DOHH2 (cell line): ENCODE measurements around the gene SF3B3.
"Not testable (repeated sequence)": the region's sequence is repeated elsewhere in the genome, so short reads cannot be mapped to it uniquely, and the experiment has no call there.

Experiments
- H3F3A ChIP-seq: fragments of 200-600 bp; sonication (generic), shearing (Covaris generic); 2 replicates; pipeline ENCODE4 v1.6.0; 2016; ENCODE audit warnings: antibody characterized with exemption, mild to moderate bottlenecking; ENCODE audit not compliant: control insufficient read depth, insufficient read depth
- H3K27ac ChIP-seq: fragments of 200-600 bp; sonication (generic); 2 replicates; pipeline ENCODE4 v1.5.1; 2014; ENCODE audit warnings: low read depth, mild to moderate bottlenecking, low read length, moderate library complexity
- H3K27me3 ChIP-seq: fragments of 200-600 bp; sonication (generic); 2 replicates; pipeline ENCODE4 v1.6.1; 2014; ENCODE audit warnings: mild to moderate bottlenecking, low read length, mixed read lengths; ENCODE audit not compliant: control insufficient read depth
- H3K36me3 ChIP-seq: fragments of 200-600 bp; sonication (generic); 2 replicates; pipeline ENCODE4 v1.6.1; 2014; ENCODE audit warnings: mild to moderate bottlenecking, low read length, moderate library complexity, mixed read lengths; ENCODE audit not compliant: control insufficient read depth
- H3K4me1 ChIP-seq: fragments of 200-600 bp; sonication (generic); 2 replicates; pipeline ENCODE4 v1.6.1; 2014; ENCODE audit warnings: mild to moderate bottlenecking, low read length, mixed read lengths; ENCODE audit not compliant: control insufficient read depth
- H3K4me2 ChIP-seq: fragments of 200-600 bp; sonication (generic); 2 replicates; pipeline ENCODE4 v1.6.0; 2014; ENCODE audit warnings: mild to moderate bottlenecking, low read length, moderate library complexity
- H3K4me3 ChIP-seq: fragments of 200-600 bp; sonication (generic); 2 replicates; pipeline ENCODE4 v1.5.1; 2014; ENCODE audit warnings: mild to moderate bottlenecking, low read length, mixed read lengths
- H3K79me2 ChIP-seq: fragments of 200-600 bp; sonication (generic); 2 replicates; pipeline ENCODE4 v1.6.1; 2014; ENCODE audit warnings: mild to moderate bottlenecking, low read length, mixed read lengths; ENCODE audit not compliant: control insufficient read depth
- H3K9me2 ChIP-seq: fragments of 200-600 bp; sonication (generic); replicated peaks from 2 replicates; pipeline ENCODE4 v1.6.1; 2014; ENCODE audit warnings: mild to moderate bottlenecking, low read length, mixed read lengths; ENCODE audit not compliant: control insufficient read depth
- H3K9me3 ChIP-seq: fragments of 200-600 bp; sonication (generic); 2 replicates; pipeline ENCODE4 v1.6.1; 2014; ENCODE audit warnings: antibody characterized with exemption, low read length, mixed read lengths; ENCODE audit not compliant: control insufficient read depth, insufficient read depth
- H4K20me1 ChIP-seq: fragments of 200-600 bp; sonication (generic); 2 replicates; pipeline ENCODE4 v1.6.0; 2014; ENCODE audit warnings: low read depth, mild to moderate bottlenecking, antibody characterized with exemption, low read length, moderate library complexity; ENCODE audit not compliant: control insufficient read depth, insufficient read depth
- EZH2phosphoT487 ChIP-seq: fragments of 200-600 bp; sonication (generic); IDR thresholded peaks from 2 replicates; pipeline ENCODE4 v1.6.1; 2017; ENCODE audit warnings: borderline replicate concordance, mild to moderate bottlenecking, antibody characterized with exemption, low read length, moderate library complexity, mixed read lengths
- TF ChIP-seq, protein P1 (sequence below): fragments of 200-600 bp; sonication (generic); IDR thresholded peaks from one replicate; pipeline ENCODE4 v1.5.1; 2014; ENCODE audit warnings: antibody characterized with exemption, mild to moderate bottlenecking, low read depth, low read length; ENCODE audit not compliant: poor library complexity, severe bottlenecking

The SF3B3 gene

DNA sequence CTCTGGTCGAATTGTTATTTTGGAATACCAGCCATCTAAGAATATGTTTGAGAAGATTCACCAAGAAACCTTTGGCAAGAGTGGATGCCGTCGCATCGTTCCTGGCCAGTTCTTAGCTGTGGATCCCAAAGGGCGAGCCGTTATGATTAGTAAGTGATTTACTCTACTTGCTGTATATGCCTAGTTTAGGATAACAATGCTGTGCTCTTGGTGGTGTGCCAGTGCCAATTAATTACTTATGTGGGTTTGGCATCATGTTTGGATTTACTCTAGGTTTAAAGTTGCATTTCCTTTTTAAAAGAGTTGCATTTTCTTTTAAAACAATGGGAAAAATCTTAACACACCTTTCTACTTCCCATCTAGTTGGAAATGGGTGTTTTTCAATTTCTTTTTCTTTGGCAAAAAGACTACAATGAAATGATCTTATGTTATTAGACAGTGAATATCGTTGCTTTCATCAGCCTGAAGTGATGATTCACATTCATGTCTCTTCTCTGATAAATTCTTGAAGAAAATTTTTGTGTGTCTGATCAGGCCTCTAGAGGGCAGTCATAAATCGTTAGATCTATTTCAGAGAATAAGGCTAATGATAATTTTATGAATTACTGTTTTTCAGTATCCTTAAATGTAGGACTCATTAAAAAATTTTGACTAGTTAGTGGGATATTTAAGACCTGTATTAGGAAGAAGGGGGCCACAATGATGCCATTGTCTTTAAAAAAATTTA is 5.6 kb downstream of the SF3B3 start:
- Histone ChIP-seq H3K27me3 (no peaks in the 10 kb centered on the region), H3K9me3 (no peaks in the 10 kb centered on the region), H3K27ac (no peak overlapping the region), H3K36me3 (peaks cover 100% of the 10 kb centered on the region), H3K4me1 (peaks cover 36% of the 10 kb centered on the region), H3K9me2 (no peaks in the 10 kb centered on the region), H4K20me1 (peaks cover 54% of the 10 kb centered on the region), H3F3A (peaks cover 32% of the 10 kb centered on the region), H3K79me2 (peaks cover 100% of the 10 kb centered on the region), H3K4me2 (peak overlapping the region; percentile 35), H3K4me3 (peak overlapping the region; percentile 2; the same call in 1 of the 2 replicates)
- TF ChIP-seq, protein P1, sequence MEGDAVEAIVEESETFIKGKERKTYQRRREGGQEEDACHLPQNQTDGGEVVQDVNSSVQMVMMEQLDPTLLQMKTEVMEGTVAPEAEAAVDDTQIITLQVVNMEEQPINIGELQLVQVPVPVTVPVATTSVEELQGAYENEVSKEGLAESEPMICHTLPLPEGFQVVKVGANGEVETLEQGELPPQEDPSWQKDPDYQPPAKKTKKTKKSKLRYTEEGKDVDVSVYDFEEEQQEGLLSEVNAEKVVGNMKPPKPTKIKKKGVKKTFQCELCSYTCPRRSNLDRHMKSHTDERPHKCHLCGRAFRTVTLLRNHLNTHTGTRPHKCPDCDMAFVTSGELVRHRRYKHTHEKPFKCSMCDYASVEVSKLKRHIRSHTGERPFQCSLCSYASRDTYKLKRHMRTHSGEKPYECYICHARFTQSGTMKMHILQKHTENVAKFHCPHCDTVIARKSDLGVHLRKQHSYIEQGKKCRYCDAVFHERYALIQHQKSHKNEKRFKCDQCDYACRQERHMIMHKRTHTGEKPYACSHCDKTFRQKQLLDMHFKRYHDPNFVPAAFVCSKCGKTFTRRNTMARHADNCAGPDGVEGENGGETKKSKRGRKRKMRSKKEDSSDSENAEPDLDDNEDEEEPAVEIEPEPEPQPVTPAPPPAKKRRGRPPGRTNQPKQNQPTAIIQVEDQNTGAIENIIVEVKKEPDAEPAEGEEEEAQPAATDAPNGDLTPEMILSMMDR, result peak; percentile 73
- TF ChIP-seq EZH2phosphoT487, result no peak

DNA sequence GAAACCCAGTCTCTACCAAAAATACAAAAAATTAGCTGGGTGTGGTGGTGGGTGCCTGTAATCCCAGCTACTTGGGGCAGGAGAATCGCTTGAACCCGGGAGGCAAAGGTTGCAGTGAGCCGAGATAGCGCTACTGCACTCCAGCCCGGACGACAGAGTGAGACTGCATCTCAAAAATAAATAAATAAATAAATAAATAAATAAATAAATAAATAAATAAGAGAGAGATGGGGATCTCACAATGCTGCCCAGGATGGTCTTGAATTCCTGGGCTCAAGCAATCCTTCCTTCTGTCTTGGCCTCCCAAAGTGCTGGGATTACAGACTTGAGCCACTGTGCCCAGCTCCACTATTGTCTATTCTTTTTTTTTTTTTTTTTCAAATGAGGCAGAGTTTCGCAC is 6.3 kb downstream of the SF3B3 start:
- H3K4me2 ChIP-seq, H3K27ac ChIP-seq, H3K9me3 ChIP-seq, H3K27me3 ChIP-seq, H3K4me3 ChIP-seq, H3K9me2 ChIP-seq: not testable (repeated sequence)
- peaks cover 54% of the 10 kb centered on the region for H4K20me1 ChIP-seq
- peaks cover 100% of the 10 kb centered on the region for H3K79me2 ChIP-seq
- H3F3A ChIP-seq, result peaks cover 34% of the 10 kb centered on the region
- H3K4me1 ChIP-seq, result peaks cover 36% of the 10 kb centered on the region
- peaks cover 99% of the 10 kb centered on the region for H3K36me3 ChIP-seq

DNA sequence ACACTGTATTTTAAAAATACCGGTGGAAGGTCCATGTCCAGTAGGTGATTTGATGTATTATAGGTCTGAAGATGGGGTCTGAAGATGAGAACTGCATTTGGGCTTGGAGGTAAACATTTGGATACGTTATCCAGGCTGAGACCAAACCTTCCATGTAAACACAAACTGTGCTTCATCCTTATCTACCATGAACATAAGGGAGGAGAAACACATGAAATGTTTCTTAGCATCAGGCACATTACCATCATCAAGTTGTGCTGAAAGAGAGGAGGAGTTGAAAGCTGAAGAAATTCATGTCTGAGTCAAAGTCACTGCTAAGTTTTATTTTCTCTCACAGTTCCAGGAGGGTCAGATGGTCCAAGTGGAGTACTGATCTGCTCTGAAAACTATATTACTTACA is 11.4 kb downstream of the SF3B3 start:
- no peak for TF ChIP-seq EZH2phosphoT487
- Histone ChIP-seq H3K36me3 (peaks cover 96% of the 10 kb centered on the region), H3K79me2 (peaks cover 98% of the 10 kb centered on the region), H4K20me1 (peaks cover 34% of the 10 kb centered on the region), H3K4me1 (no peaks in the 10 kb centered on the region), H3K4me2 (no peak overlapping the region), H3K4me3 (no peak overlapping the region), H3K9me2 (no peaks in the 10 kb centered on the region), H3K9me3 (no peaks in the 10 kb centered on the region), H3K27me3 (no peaks in the 10 kb centered on the region), H3F3A (peaks cover 21% of the 10 kb centered on the region), H3K27ac (no peak overlapping the region)

DNA sequence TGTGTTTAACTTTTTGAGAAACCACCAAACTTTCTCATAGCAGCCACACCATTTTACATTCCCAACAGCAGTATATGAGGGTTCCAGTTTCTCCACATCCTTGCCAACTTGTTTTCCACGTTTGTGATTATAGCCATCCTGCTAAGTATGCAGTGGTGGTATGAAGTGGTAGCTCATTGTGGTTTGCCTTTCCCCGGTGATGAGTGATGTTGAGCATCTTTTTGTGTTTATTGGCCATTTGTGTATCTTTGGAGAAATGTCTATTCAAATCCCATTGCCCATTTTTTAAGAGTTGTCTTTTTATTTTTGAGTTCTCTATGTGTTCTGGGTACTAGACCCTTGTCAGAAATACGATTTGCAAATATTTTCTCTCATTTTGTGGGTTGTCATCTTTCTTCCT is 17.4 kb downstream of the SF3B3 start:
- H3K9me3 ChIP-seq, result no peaks in the 10 kb centered on the region
- H4K20me1 ChIP-seq, result peaks cover 30% of the 10 kb centered on the region
- no peak overlapping the region for H3K4me3 ChIP-seq
- no peaks in the 10 kb centered on the region for H3K9me2 ChIP-seq
- TF ChIP-seq, protein P1, result no peak
- TF ChIP-seq EZH2phosphoT487, result no peak
- H3K4me1 ChIP-seq, result no peaks in the 10 kb centered on the region
- H3K79me2 ChIP-seq, result peaks cover 94% of the 10 kb centered on the region
- H3K27me3 ChIP-seq, result no peaks in the 10 kb centered on the region
- no peak overlapping the region for H3K4me2 ChIP-seq
- no peak overlapping the region for H3K27ac ChIP-seq
- peaks cover 96% of the 10 kb centered on the region for H3K36me3 ChIP-seq
- peaks cover 6% of the 10 kb centered on the region for H3F3A ChIP-seq
